AG04450 (cell line): ENCODE measurements around the gene SPI1. TPM values are rescaled to one million over a fixed set of nuclear protein-coding genes. Genes with fewer than 3 reads are reported as not detected.

Experiments used
- CTCF ChIA-PET: fragments of 300-600, 350-600 bp; formaldehyde crosslinking; extraction: SDS; loops from one replicate; lab custom pipeline; 2022; ENCODE audit warnings: antibody characterized with exemption, inconsistent platforms; lab: Charles Lee
- POLR2A ChIA-PET: fragments of 350-600 bp; formaldehyde crosslinking; extraction: SDS; loops from one replicate; lab custom pipeline; 2021; ENCODE audit warnings: antibody characterized with exemption, inconsistent platforms; lab: Yijun Ruan, JAX
- DNase-seq: peaks from one replicate; pipeline ENCODE4 v3.0.0-alpha.2; 2011; ENCODE audit warnings: low read depth, low spot score
- H3K27ac ChIP-seq: one replicate; pipeline ENCODE4 v1.5.1; 2012; ENCODE audit warnings: low read depth, low read length, control low read depth
- H3K27me3 ChIP-seq: one replicate; pipeline ENCODE4 v1.6.0; 2012; ENCODE audit warnings: low read length; ENCODE audit not compliant: control insufficient read depth, insufficient read depth
- H3K4me3 ChIP-seq: 2 replicates; pipeline ENCODE4 v1.5.1; 2011; ENCODE audit warnings: mild to moderate bottlenecking, low read depth, low read length, control low read depth
- H3K9me3 ChIP-seq: 2 replicates; pipeline ENCODE4 v1.5.1; 2012; ENCODE audit warnings: low read length; ENCODE audit not compliant: control insufficient read depth, insufficient read depth
- polyA plus RNA-seq: library from polyadenylated mRNA; depleted of rRNA; stranded (reverse); fragments of >200 nt; gene quantifications from 2 replicates; pipeline ENCODE4 v1.2.3, GENCODE V29; 2011
- TF ChIP-seq, protein P1 (sequence below): IDR thresholded peaks from 2 replicates; pipeline ENCODE4 v1.5.1; 2011; ENCODE audit warnings: low read depth, low read length, control low read depth, inconsistent platforms

Gene SPI1
- polyA plus RNA-seq, 1 experiment = not detected

GRCh38 chr11:47332303-47332711 is 46.0 kb downstream of the SPI1 start:
- CTCF ChIA-PET = no interaction called here
- H3K9me3 ChIP-seq = no peaks in the 10 kb centered on the region; the same call in 1 of the 2 replicates
- no peak overlapping the region for H3K27ac ChIP-seq
- POLR2A ChIA-PET = no interaction called here
- H3K4me3 ChIP-seq = no peak overlapping the region
- TF ChIP-seq, protein P1, sequence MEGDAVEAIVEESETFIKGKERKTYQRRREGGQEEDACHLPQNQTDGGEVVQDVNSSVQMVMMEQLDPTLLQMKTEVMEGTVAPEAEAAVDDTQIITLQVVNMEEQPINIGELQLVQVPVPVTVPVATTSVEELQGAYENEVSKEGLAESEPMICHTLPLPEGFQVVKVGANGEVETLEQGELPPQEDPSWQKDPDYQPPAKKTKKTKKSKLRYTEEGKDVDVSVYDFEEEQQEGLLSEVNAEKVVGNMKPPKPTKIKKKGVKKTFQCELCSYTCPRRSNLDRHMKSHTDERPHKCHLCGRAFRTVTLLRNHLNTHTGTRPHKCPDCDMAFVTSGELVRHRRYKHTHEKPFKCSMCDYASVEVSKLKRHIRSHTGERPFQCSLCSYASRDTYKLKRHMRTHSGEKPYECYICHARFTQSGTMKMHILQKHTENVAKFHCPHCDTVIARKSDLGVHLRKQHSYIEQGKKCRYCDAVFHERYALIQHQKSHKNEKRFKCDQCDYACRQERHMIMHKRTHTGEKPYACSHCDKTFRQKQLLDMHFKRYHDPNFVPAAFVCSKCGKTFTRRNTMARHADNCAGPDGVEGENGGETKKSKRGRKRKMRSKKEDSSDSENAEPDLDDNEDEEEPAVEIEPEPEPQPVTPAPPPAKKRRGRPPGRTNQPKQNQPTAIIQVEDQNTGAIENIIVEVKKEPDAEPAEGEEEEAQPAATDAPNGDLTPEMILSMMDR = no peak
- DNase-seq = no peak
- no peaks in the 10 kb centered on the region for H3K27me3 ChIP-seq

DNA sequence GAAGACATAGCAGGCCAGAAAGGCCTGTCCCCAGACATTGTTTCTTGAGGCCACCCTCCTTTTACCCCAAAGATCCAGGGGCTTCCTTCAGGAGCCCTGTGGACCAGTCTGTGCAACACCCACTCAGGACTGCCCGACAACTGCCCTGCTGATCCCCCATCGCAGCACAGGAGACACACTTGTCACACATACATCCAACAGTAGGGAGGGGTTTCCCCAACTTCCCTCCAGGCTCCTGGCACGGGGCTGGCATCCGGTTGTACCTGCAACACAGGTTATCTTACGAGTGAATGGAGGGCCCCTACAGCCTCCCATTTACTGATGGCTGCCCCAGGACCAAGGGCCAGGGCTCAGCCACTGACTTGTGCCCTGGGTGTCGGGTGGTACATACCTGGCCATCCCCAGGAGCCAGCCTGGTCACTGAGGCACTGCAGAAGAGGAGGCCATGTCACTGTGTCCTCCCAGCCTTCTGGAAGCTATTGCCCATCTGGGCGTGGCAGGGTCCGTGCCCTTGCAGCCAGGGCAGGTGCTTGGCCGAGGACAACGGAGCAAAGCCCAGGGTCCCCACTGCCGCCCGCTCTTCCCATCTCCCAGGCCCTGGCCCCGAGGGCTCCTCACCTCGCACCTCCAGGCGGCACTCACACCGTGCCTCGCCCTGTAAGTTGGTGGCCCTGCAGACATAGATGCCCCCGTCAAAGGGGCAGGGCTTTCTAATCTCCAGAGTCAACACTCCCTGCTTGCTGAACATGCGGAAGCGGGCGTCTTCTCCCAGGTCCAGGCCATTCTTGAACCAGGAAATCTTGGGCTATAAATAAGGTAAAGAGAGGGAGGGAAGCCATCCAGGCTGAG is 46.7 kb downstream of the SPI1 start:
- CTCF ChIA-PET = no interaction called here
- H3K4me3 ChIP-seq = no peak overlapping the region
- no peak for DNase-seq
- TF ChIP-seq, protein P1 = no peak
- no peaks in the 10 kb centered on the region for H3K27me3 ChIP-seq
- H3K9me3 ChIP-seq = no peaks in the 10 kb centered on the region; the same call in 1 of the 2 replicates
- POLR2A ChIA-PET = no interaction called here
- no peak overlapping the region for H3K27ac ChIP-seq

DNA sequence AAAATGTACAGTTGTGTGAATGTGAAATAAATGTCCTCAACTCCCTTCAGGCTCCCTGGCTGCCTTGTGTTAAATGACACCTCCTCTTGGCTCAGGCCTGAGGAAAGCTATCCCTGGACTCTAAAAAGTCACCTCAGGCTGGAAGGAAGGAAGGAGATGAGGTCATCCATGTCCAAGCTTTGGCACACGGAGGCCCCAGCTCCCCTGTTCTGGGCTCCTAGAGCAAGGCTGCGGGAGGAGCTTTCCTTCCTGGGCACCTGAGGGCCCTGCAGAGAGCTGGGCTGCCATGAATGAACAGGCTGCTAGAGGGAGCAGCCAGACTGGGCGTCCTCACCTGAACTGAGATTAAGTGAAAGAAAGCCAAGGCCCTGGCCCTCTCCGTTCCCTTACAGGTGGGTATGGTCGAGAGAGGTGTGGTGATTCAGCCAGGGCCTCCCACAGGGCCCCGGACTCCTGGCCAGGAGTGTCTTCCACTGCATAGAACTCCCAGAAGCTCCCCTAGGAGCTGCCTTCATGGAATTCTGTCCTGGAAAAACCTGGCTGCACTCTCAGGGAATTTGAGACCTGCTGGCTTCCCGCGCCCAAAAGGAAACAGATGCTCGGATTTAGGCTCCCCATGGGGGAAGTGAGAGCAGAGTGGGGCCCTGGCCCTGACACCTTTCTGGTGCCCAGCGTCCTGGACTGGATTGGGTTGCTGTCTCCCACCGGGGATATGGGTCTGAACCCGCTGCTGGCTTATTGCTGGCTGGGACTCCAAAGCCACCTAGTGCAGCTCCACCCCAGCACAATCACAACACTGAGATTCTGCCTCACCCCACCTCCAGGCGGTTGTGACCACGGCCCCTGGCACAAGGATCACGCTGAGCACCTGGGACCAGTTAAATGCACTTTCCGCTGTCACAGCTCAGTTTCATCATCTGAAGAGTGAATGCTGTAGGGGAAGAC is 48.1 kb downstream of the SPI1 start:
- POLR2A ChIA-PET = no interaction called here
- no peaks in the 10 kb centered on the region for H3K27me3 ChIP-seq
- TF ChIP-seq, protein P1 = no peak
- no peak for DNase-seq
- H3K4me3 ChIP-seq = no peak overlapping the region
- H3K9me3 ChIP-seq = no peaks in the 10 kb centered on the region; the same call in 1 of the 2 replicates
- H3K27ac ChIP-seq = no peak overlapping the region
- CTCF ChIA-PET = interaction anchor here (0.6 to 1.0 kb wide), 2 partner anchors 44 to 127 kb away, joined by 3 to 4 read pairs; no protein-coding TSS in a partner anchor

- CTCF ChIA-PET = interaction anchor here (1.0 kb wide), 1 partner anchor 45 kb away, joined by 4 read pairs; no protein-coding TSS in a partner anchor
Observed at GRCh38 chr11:47329431-47329986, 48.8 kb downstream of the SPI1 start.

More at GRCh38 chr11:47329431-47329986, 48.8 kb downstream of the SPI1 start:
- H3K9me3 ChIP-seq = no peaks in the 10 kb centered on the region
- POLR2A ChIA-PET = no interaction called here
- H3K27ac ChIP-seq = no peak overlapping the region
- no peak for DNase-seq
- H3K4me3 ChIP-seq = no peak overlapping the region
- no peaks in the 10 kb centered on the region for H3K27me3 ChIP-seq
- TF ChIP-seq, protein P1 = no peak
